A673 (cell line): ENCODE data around the gene GALNT7. TPM values are rescaled to one million over a fixed set of nuclear protein-coding genes. Genes with fewer than 3 reads are reported as not detected.
"Not testable (repeated sequence)": the region's sequence is repeated elsewhere in the genome, so short reads cannot be mapped to it uniquely, and the experiment has no call there.

Source experiments
- Bru-seq: library from RNA; stranded (reverse); fragments of 400-500 nt; gene quantifications from one replicate; lab custom pipeline; 2021; lab: Mats Ljungman, UMichigan
- BruChase-seq, 2 experiments: library from RNA; stranded (reverse); fragments of 400-500 nt; gene quantifications; one replicate each; lab custom pipeline; 2021; lab: Mats Ljungman, UMichigan
- BruUV-seq: library from RNA; stranded (reverse); fragments of 400-500 nt; replicated peaks from 2 replicates; lab custom pipeline; 2021; lab: Mats Ljungman, UMichigan
- CTCF ChIA-PET: fragments of 300-600 bp; sonication (Branson Sonifier 250); formaldehyde crosslinking; loops from one replicate; lab custom pipeline; 2022; ENCODE audit warnings: antibody characterized with exemption; lab: Charles Lee
- POLR2A ChIA-PET: fragments of 300-600 bp; sonication (Branson Sonifier 250); formaldehyde crosslinking; loops from one replicate; lab custom pipeline; 2022; ENCODE audit warnings: antibody characterized with exemption; ENCODE audit not compliant: low non-redundant PET; lab: Charles Lee
- DNase-seq: peaks from one replicate; pipeline ENCODE4 v3.0.0-alpha.2; 2015; ENCODE audit warnings: low spot score
- H3K27ac ChIP-seq: fragments of 200-600 bp; sonication (generic); 2 replicates; pipeline ENCODE4 v1.5.1; 2016; ENCODE audit warnings: mixed run types, low read depth, mild to moderate bottlenecking, mixed read lengths, antibody characterized with exemption, low read length; ENCODE audit not compliant: poor library complexity, severe bottlenecking
- H3K27me3 ChIP-seq: fragments of 200-600 bp; sonication (generic); replicated peaks from 2 replicates; pipeline ENCODE4 v1.6.1; 2017; ENCODE audit warnings: mixed run types, low read depth, mild to moderate bottlenecking, mixed read lengths, antibody characterized with exemption, low read length; ENCODE audit not compliant: insufficient read depth, poor library complexity
- H3K36me3 ChIP-seq: fragments of 200-600 bp; sonication (generic); 2 replicates; pipeline ENCODE4 v1.6.1; 2016; ENCODE audit warnings: mixed run types, mild to moderate bottlenecking, mixed read lengths, antibody characterized with exemption, low read length; ENCODE audit not compliant: insufficient read depth, poor library complexity, severe bottlenecking
- H3K4me1 ChIP-seq: fragments of 200-600 bp; sonication (generic); 2 replicates; pipeline ENCODE4 v1.6.1; 2017; ENCODE audit warnings: mixed run types, mild to moderate bottlenecking, mixed read lengths, antibody characterized with exemption, low read length; ENCODE audit not compliant: insufficient read depth, poor library complexity, severe bottlenecking
- H3K4me3 ChIP-seq: fragments of 200-600 bp; sonication (generic); 2 replicates; pipeline ENCODE4 v1.5.1; 2016; ENCODE audit warnings: low read depth, mixed run types, mild to moderate bottlenecking, mixed read lengths, low read length; ENCODE audit not compliant: poor library complexity, severe bottlenecking
- H3K9me3 ChIP-seq: fragments of 200-600 bp; sonication (generic); 2 replicates; pipeline ENCODE4 v1.6.1; 2016; ENCODE audit warnings: mixed run types, low read depth, mild to moderate bottlenecking, mixed read lengths, antibody characterized with exemption, low read length; ENCODE audit not compliant: poor library complexity, severe bottlenecking
- EZH2 ChIP-seq: fragments of 200-600 bp; sonication (generic); IDR thresholded peaks from 2 replicates; pipeline ENCODE4 v1.6.1; 2017; ENCODE audit warnings: borderline replicate concordance, low read depth, mild to moderate bottlenecking, mixed read lengths, antibody characterized with exemption, low read length; ENCODE audit not compliant: poor library complexity, severe bottlenecking
- intact Hi-C: fragments of 100-400 bp; cut with micrococcal nuclease; formaldehyde crosslinking; loops from one replicate; pipeline ENCODE4 v1.10.0; 2022; ENCODE audit not compliant: unreplicated experiment
- long read RNA-seq: library from polyadenylated mRNA; stranded (forward); transcript quantifications from one replicate; pipeline ENCODE4 v2.0.0, GENCODE V29; 2022
- total RNA-seq: library from RNA; stranded (reverse); gene quantifications from 2 replicates; pipeline ENCODE4 v1.2.3, GENCODE V29; 2021
- TF ChIP-seq, protein P1 (sequence below): fragments of 300-800, 200-600 bp; sonication (generic); conservative IDR thresholded peaks from 2 replicates; pipeline ENCODE4 v1.5.1; 2017; ENCODE audit warnings: low read depth, mild to moderate bottlenecking, antibody characterized with exemption, low read length, moderate library complexity, mixed read lengths

GALNT7 gene, protein sequence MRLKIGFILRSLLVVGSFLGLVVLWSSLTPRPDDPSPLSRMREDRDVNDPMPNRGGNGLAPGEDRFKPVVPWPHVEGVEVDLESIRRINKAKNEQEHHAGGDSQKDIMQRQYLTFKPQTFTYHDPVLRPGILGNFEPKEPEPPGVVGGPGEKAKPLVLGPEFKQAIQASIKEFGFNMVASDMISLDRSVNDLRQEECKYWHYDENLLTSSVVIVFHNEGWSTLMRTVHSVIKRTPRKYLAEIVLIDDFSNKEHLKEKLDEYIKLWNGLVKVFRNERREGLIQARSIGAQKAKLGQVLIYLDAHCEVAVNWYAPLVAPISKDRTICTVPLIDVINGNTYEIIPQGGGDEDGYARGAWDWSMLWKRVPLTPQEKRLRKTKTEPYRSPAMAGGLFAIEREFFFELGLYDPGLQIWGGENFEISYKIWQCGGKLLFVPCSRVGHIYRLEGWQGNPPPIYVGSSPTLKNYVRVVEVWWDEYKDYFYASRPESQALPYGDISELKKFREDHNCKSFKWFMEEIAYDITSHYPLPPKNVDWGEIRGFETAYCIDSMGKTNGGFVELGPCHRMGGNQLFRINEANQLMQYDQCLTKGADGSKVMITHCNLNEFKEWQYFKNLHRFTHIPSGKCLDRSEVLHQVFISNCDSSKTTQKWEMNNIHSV
- total RNA-seq: 89.7 and 90.7 TPM in 2 replicates
- percentile 94 among the genes with signal in this experiment for Bru-seq, nascent RNA
- BruChase-seq, experiment 1, labeled RNA remaining after a 2-hour chase: percentile 84 among the genes with signal in this experiment
- percentile 84 among the genes with signal in this experiment for BruChase-seq, experiment 2, labeled RNA remaining after a 6-hour chase
- long read RNA-seq, full-length matches to known transcripts: 135 of 202 reads
- long read RNA-seq, partial matches to known transcripts: 13 of 202 reads
- long read RNA-seq, other reads (novel, unspliced or antisense): 54 of 202 reads

GRCh38 chr4:173168396-173169177 lies at the start of gene GALNT7:
Gene GALNT7 (plus strand): TSS chr4:173168811. CDS start chr4:173168836, 25 bp downstream.
- H3K4me1 ChIP-seq: peaks cover 32% of the 10 kb centered on the region
- H3K36me3 ChIP-seq: peaks cover 8% of the 10 kb centered on the region
- TF ChIP-seq, protein P1, sequence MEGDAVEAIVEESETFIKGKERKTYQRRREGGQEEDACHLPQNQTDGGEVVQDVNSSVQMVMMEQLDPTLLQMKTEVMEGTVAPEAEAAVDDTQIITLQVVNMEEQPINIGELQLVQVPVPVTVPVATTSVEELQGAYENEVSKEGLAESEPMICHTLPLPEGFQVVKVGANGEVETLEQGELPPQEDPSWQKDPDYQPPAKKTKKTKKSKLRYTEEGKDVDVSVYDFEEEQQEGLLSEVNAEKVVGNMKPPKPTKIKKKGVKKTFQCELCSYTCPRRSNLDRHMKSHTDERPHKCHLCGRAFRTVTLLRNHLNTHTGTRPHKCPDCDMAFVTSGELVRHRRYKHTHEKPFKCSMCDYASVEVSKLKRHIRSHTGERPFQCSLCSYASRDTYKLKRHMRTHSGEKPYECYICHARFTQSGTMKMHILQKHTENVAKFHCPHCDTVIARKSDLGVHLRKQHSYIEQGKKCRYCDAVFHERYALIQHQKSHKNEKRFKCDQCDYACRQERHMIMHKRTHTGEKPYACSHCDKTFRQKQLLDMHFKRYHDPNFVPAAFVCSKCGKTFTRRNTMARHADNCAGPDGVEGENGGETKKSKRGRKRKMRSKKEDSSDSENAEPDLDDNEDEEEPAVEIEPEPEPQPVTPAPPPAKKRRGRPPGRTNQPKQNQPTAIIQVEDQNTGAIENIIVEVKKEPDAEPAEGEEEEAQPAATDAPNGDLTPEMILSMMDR: no peak
- TF ChIP-seq EZH2: no peak
- ChIA-PET CTCF (interaction anchor here (0.7 kb wide), 1 partner anchor 155 kb away, joined by 6 read pairs; no protein-coding TSS in a partner anchor), POLR2A (interaction anchor here (0.6 kb wide), 1 partner anchor 360 kb away, joined by 7 read pairs; no protein-coding TSS in a partner anchor)
- H3K4me3 ChIP-seq: peak within 1 kb of the TSS; percentile 74
- no TSS peak for BruUV-seq
- no peaks in the 10 kb centered on the region for H3K27me3 ChIP-seq
- H3K9me3 ChIP-seq: no peaks in the 10 kb centered on the region
- peak; percentile 90 for DNase-seq
- intact Hi-C loops: no loop called here
- peak within 1 kb of the TSS; percentile 90 for H3K27ac ChIP-seq

- H3K36me3 ChIP-seq, H3K27ac ChIP-seq, CTCF ChIA-PET, H3K4me1 ChIP-seq, intact Hi-C loops, H3K27me3 ChIP-seq, H3K9me3 ChIP-seq, POLR2A ChIA-PET, BruUV-seq, H3K4me3 ChIP-seq, DNase-seq: not testable (repeated sequence)
These were observed 49.8 kb upstream of the GALNT7 start for GRCh38 chr4:173118819-173119218.

DNA sequence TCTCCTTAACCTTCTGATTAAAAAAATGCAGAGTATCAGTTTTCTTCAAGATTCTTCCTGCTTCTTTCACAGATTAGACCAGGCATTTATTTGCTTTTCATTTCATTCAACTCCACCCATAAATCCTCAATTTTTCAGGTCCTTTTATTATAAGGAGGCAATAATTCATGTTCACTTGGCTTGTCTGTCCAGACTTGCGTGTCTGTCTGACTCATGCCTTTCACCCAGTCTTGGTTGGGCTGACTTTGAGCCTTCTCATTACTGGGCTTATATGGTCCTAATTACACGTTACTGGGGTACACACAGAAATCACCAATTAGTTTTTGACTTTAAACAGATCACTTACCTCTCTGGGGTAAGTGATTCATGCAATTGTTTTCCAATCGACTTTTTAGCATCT lies 48.8 kb upstream of the GALNT7 start:
- Histone ChIP-seq H3K36me3 (no peaks in the 10 kb centered on the region), H3K27ac (no peak overlapping the region), H3K9me3 (no peaks in the 10 kb centered on the region), H3K27me3 (no peaks in the 10 kb centered on the region), H3K4me1 (peaks cover 9% of the 10 kb centered on the region), H3K4me3 (no peak overlapping the region)
- DNase-seq: no peak
- intact Hi-C loops: no loop called here
- ChIA-PET POLR2A (no interaction called here), CTCF (no interaction called here)
- TF ChIP-seq, protein P1: no peak
- no peak for TF ChIP-seq EZH2
- BruUV-seq: no TSS peak
